HL-60/S4 (cell line): Measurements from ENCODE around the gene FN3KRP.
"Not testable (repeated sequence)": the region's sequence is repeated elsewhere in the genome, so short reads cannot be mapped to it uniquely, and the experiment has no call there.

Experiments used
- in situ Hi-C: fragments of 300-500 bp; cut with MboI; formaldehyde crosslinking; loops from 2 replicates; pipeline ENCODE4 v1.14.3; 2022; ENCODE audit warnings: low sequenced_read_pairs

FN3KRP gene

DNA sequence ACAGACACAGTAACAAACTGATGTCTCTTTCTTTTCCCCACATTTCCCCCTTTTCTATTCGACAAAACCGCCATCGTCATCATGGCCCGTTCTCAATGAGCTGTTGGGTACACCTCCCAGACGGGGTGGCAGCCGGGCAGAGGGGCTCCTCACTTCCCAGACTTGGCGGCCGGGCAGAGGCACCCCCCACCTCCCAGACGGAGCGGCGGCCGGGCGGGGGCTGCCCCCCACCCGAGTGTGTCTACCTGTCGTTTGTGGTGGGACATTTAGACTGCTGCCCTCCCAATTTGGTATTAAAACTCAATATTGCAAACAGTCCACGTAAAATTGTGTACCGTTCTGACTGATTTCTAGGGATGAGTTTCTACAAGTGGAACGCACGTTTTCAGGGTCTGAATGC lies 58.0 kb downstream of the FN3KRP start:
- in situ Hi-C loops = not testable (repeated sequence)

DNA sequence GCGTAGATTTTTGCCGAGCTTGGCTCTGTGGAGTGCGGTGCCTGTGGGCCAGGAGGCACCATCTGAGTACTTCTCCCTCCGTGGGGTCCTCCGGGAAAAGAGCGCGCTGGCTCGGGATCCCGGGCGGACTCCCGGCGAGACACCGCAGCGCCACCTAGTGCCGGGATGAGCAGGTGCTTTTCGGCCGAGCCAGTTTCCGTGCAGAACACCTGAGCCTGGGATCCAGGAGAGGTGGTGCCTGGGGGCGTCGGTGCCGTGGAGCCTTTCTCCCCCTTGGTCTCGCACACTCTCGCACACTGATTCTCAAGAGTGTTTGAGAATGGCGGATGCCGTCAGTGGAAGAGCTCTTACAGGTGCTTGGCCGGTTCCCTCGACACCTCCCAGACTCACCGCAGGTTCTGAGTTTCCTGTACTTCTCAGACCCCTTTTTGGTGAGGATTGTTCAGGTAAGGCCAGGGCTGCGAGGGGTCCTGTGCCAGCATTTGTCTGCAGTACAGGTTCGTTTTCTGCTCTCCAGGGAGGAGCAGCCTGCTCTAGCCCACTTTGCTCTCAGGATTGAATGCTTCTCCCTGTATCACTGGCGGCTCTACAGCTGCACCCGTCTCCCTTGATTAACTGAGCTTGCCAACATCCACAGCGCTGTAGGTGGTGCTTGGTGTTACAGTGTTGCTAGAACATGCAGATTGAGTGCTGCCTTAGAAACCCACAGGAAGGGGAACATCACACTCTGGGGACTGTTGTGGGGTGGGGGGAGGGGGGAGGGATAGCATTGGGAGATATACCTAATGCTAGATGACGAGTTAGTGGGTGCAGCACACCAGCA lies 58.7 kb downstream of the FN3KRP start:
- in situ Hi-C loops = no loop called here

DNA sequence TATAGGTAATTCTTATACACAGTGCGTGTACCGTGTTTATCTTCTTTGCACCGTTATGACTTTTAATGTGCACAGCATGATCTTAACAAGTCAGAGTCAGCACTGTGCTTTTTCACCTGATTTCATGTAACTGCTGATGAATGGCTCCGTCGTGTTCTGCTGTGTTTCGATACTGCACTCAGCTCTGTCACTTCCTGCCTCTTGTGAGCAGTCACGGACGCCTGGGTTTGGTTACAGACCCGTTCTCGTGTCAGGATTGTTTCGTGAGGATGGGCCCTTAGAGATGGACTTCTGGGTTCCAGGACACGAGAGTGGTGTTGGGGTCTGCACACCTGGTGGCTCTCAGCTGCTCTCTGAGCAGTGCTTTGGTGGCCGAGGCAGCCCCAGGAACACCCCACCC lies 59.9 kb downstream of the FN3KRP start:
- in situ Hi-C loops = no loop called here
